ENCODE data around the gene TRAF3IP1. TPM values are rescaled to one million over a fixed set of nuclear protein-coding genes. Genes with fewer than 3 reads are reported as not detected.

TRAF3IP1 gene
- total and polyA plus RNA-seq, 2 donors (not counting 1 experiment from before 2014, with no cell fraction given) = 1.4 to 15.5 TPM

DNA sequence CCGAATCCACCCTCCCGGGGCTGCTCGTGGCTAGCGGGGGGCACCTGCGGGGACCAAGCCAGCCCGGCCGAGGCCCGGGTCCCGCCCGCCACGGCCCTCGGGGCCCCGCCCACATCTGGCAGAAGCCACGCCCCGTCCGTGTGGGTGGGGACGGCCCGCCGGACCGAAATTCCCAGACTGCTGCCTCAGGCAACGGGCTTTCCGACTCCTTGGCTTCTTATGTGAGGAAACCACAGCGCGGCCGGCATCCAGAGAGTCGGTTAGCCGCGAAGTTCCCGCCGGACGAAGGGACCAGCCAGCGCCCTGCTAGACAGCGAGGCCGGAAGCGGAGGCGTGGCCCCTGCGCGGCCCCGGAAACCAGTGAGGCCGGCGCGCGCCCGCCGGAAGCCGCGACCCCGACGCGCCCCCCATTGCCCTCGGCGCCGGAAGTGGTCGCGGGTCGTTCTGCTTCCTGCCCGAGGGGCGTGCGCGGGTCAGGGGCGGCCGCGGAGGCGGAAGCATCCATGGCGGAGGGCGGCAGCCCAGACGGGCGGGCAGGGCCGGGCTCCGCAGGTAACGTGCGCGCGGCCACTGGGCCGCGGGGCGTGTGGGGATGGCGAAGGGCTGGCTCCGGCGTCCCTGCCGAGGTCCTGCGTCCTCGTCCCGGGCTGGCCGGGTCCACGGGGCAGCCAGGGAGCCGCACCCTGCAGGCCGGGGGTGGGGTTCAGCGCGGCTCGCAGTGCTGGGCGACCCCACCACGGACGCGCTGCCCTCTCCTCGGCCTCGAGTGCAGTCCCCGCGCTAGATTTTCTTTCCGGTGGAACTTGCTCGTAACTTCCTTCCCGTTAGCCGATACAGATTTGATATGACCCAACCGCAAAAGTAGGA, 106.5 kb downstream of the TRAF3IP1 start, which contains the start of gene ASB1:
TSS of gene ASB1 (plus strand) at position 360 of the 867 bp plus-strand sequence. CDS start at position 504, 144 bp downstream.
- H3K4me2 ChIP-seq (replicated peaks; ENCODE audit: low read depth, low read length, poor library complexity, severe bottlenecking) = peak within 1 kb of the TSS; percentile 73
- H3K27me3 Mint-ChIP-seq = no peaks in the 10 kb centered on the region
- peak within 1 kb of the TSS; percentile 81 to 92 for H3K27ac ChIP-seq (ENCODE audit: low read length in 2 of 2)
- under 1% methylated on average over 104 of the region's 104 CpGs for WGBS (ENCODE audit: insufficient coverage)
- H3K4me3 ChIP-seq (ENCODE audit: control extremely low read depth in 1 of 5, extremely low read depth in 1 of 5, insufficient read depth in 1 of 5, low read depth in 2 of 5, low read length in 4 of 5) = peak within 1 kb of the TSS; percentile 73 to 93 (median 81)
- peak within 1 kb of the TSS; percentile 94 for H3K4me3 Mint-ChIP-seq
- peak within 1 kb of the TSS; percentile 95 for H3K9ac ChIP-seq (ENCODE audit: low read length)
- peaks cover 31% of the 10 kb centered on the region for H4K20me1 ChIP-seq (ENCODE audit: control insufficient read depth, insufficient read depth, low read length, poor library complexity, severe bottlenecking)
- peak within 1 kb of the TSS; percentile 98 for H2AFZ ChIP-seq (ENCODE audit: insufficient read depth, low read depth, low read length, poor library complexity, severe bottlenecking)
- H3K36me3 ChIP-seq (replicated peaks in 1 of 2; ENCODE audit: control extremely low read depth in 1 of 2, control insufficient read depth in 1 of 2, extremely low read depth in 1 of 2, insufficient read depth in 2 of 2, low read length in 1 of 2) = peaks cover 0 to 3% of the 10 kb centered on the region in 2 experiments
- peaks cover 43% of the 10 kb centered on the region for H3K4me1 Mint-ChIP-seq
- no peaks in the 10 kb centered on the region for H3K27me3 ChIP-seq (replicated peaks in 1 of 4; ENCODE audit: control extremely low read depth in 1 of 4, control insufficient read depth in 3 of 4, insufficient read depth in 4 of 4, low read length in 3 of 4)
- ATAC-seq (ENCODE audit: low read depth) (peak; percentile 84), DNase-seq (peak; percentile 87)
- peak within 1 kb of the TSS; percentile 89 for H3K27ac Mint-ChIP-seq
- H3K9me3 ChIP-seq (ENCODE audit: control extremely low read depth in 1 of 3, control insufficient read depth in 2 of 3, insufficient read depth in 1 of 3, low read length in 2 of 3) = no peaks in the 10 kb centered on the region
- POLR2A ChIA-PET = interaction anchor here (0.9 kb wide), 1 partner anchor 1341 kb away, joined by 3 read pairs; the partner anchor contains the start of gene COPS8
- no peaks in the 10 kb centered on the region for H3K9me3 Mint-ChIP-seq (ENCODE audit: insufficient read depth)
- CTCF ChIA-PET = no interaction called here
- intact Hi-C loops (cut with micrococcal nuclease) = loop anchor here (1.0 to 10.0 kb wide), 4 partner anchors 106 to 1598 kb away; partner anchors contain the start of genes NDUFA10, SCLY, TRAF3IP1 and UBE2F
- TF ChIP-seq EZH2 (IDR thresholded peaks at IDR 0.05; ENCODE audit: borderline replicate concordance, insufficient read depth, low read depth, low read length, poor library complexity, severe bottlenecking) (no peak), CTCF (IDR thresholded peaks at IDR 0.05) (no peak)
- peaks cover 19 to 26% of the 10 kb centered on the region in 2 donors for H3K4me1 ChIP-seq (ENCODE audit: control insufficient read depth in 2 of 2, insufficient read depth in 2 of 2, low read length in 2 of 2)
- peaks cover 57% of the 10 kb centered on the region for H3K79me2 ChIP-seq (ENCODE audit: control insufficient read depth, insufficient read depth, low read length)

Measured in B cell (primary cell).